ENCODE results near the gene RTTN. TPM values are rescaled to one million over a fixed set of nuclear protein-coding genes. Genes with fewer than 3 reads are reported as not detected.

Gene RTTN
- total RNA-seq, 3 donors from 2014 or later = 13.0 to 15.3 (median 15.2) TPM

DNA sequence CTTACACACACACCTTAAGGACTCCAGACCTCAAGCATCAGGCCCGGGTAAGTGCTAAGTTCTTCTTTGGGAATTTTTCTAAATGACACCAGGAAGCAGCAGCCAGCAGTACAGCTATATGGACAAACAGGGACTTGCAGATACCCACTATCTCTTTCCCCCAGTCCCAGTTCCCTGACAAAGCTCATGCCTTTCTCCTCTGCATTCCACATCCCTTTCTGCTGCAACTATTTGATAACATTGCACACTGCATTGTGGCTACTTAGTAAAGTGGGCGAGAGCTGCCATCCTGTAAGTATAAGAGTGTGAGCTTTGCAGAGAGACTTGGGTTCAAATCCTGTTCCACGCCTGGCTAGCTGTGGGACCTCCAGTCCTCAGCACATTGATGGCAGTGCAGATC is 243.8 kb downstream of the RTTN start:
- no peaks in the 10 kb centered on the region for H3K36me3 ChIP-seq (ENCODE audit: low read depth)
- no peak for TF ChIP-seq CTCF (IDR thresholded peaks at IDR 0.05)
- intact Hi-C loops (cut with DNase I, micrococcal nuclease) = no loop called here
- H3K4me3 ChIP-seq = no peak overlapping the region
- ATAC-seq = no peak
- no peak for DNase-seq
- no peaks in the 10 kb centered on the region for H3K9me3 ChIP-seq
- H3K4me1 ChIP-seq (ENCODE audit: low read depth) = no peaks in the 10 kb centered on the region

GRCh38 chr18:69958422-69958821 is 247.1 kb downstream of the RTTN start:
- ATAC-seq = no peak
- H3K4me1 ChIP-seq (ENCODE audit: low read depth) = no peaks in the 10 kb centered on the region
- intact Hi-C loops (cut with DNase I, micrococcal nuclease) = no loop called here
- no peaks in the 10 kb centered on the region for H3K9me3 ChIP-seq
- H3K4me3 ChIP-seq = no peak overlapping the region
- TF ChIP-seq CTCF (IDR thresholded peaks at IDR 0.05) = no peak
- DNase-seq = no peak
- H3K36me3 ChIP-seq (ENCODE audit: low read depth) = no peaks in the 10 kb centered on the region

DNA sequence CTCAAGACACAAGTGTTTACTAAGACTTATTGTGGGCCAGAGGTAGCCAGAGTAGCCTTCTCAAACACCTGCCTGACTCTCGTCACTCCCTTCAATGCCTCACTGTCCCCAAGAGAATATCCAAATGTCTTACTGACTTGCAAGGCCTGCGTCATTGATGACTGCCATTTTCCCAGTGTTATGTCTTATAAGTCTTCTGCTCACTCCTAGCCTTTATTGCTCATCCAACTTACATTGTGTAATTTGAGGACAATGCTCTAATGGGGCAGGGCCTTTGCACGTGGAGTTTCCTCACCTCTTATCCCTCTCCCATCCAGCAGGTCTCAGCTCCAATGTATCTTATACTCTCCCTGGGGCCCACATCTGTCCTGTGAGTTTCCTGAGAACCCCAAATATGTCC is 247.7 kb downstream of the RTTN start:
- H3K4me1 ChIP-seq (ENCODE audit: low read depth) = no peaks in the 10 kb centered on the region
- DNase-seq (no peak), ATAC-seq (no peak)
- TF ChIP-seq CTCF (IDR thresholded peaks at IDR 0.05) = no peak
- no peak overlapping the region for H3K4me3 ChIP-seq
- H3K9me3 ChIP-seq = no peaks in the 10 kb centered on the region
- intact Hi-C loops (cut with DNase I, micrococcal nuclease) = no loop called here
- H3K36me3 ChIP-seq (ENCODE audit: low read depth) = no peaks in the 10 kb centered on the region

DNA sequence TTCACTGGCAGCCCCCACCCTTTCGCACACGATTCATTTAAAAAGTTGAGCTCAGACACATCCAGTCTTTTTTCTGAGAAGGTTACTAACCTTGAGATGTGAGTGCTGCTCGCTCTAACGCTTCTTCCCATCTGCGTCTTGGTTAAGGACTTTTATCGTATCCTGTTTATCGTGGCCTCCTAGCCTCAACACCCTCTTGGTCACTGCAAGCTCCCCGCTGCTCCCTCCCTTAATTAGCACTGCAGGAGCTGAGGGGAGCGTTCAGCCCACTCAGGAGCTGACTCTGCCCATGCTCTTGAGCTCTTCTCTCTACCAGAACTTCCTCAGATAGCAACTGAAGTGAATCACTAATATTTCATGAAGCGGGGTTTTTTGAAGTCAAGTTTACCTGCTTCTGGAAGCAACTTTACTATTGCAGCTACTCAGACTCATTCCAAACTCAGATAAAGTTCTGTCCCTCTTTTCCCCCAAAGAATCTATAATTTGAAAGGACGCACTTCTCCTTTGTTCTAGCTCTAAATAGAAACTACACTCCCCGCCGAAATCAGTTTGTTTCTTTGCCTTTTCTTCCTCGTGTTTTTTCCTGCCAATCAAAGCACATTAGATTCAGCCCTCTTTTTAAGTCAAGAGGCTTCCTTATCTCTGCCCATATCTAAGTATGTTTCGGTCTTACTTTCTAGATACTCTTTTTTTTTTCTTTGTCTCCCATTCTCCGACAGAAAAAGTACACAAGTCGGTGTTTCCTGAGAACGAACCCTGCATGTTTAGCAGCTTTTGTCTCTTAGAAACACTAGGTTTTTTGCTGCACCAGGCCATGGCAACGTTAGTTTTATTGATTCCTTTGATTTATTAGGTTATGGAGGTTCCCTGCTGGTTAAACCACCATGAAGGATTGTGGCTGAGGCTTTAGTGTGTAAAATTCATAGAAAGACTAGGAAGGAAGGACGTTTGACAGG is 248.5 kb downstream of the RTTN start:
- ATAC-seq = peak; percentile 40
- Histone ChIP-seq H3K4me1 (ENCODE audit: low read depth) (no peaks in the 10 kb centered on the region), H3K9me3 (no peaks in the 10 kb centered on the region), H3K4me3 (no peak overlapping the region), H3K36me3 (ENCODE audit: low read depth) (no peaks in the 10 kb centered on the region)
- TF ChIP-seq CTCF (IDR thresholded peaks at IDR 0.05) = no peak
- no peak for DNase-seq
- intact Hi-C loops (cut with DNase I, micrococcal nuclease) = no loop called here

GRCh38 chr18:69956057-69956456 is 249.4 kb downstream of the RTTN start:
- TF ChIP-seq CTCF (IDR thresholded peaks at IDR 0.05) = no peak

More at GRCh38 chr18:69956057-69956456, 249.4 kb downstream of the RTTN start:
- intact Hi-C loops (cut with DNase I, micrococcal nuclease) = no loop called here
- DNase-seq = no peak
- Histone ChIP-seq H3K4me1 (ENCODE audit: low read depth) (no peaks in the 10 kb centered on the region), H3K36me3 (ENCODE audit: low read depth) (no peaks in the 10 kb centered on the region), H3K9me3 (no peaks in the 10 kb centered on the region), H3K4me3 (no peak overlapping the region)
- peak; percentile 35 for ATAC-seq
